IPS-NIHi7 (cell line): Measurements from ENCODE around the gene LIPM.

Experiments used
- DNase-seq: peaks from one replicate; pipeline ENCODE4 v3.0.0; 2012; ENCODE audit warnings: mixed read lengths; ENCODE audit errors: extremely low spot score

The LIPM gene

GRCh38 chr10:88840881-88841280 lies 38.4 kb downstream of the LIPM start:
- no peak for DNase-seq

GRCh38 chr10:88841316-88842111 lies 39.0 kb downstream of the LIPM start:
- DNase-seq, result no peak

GRCh38 chr10:88843171-88843570 lies 40.6 kb downstream of the LIPM start:
- no peak for DNase-seq

GRCh38 chr10:88848499-88848898 lies 46.0 kb downstream of the LIPM start:
- DNase-seq, result no peak

- no peak for DNase-seq
These were observed 46.7 kb downstream of the LIPM start for GRCh38 chr10:88849234-88849633.

GRCh38 chr10:88850712-88851111 lies 48.2 kb downstream of the LIPM start:
- DNase-seq, result no peak

- DNase-seq, result peak; percentile 45
These were observed 49.2 kb downstream of the LIPM start, which contains the start of gene ANKRD22 for GRCh38 chr10:88851706-88852105. Gene ANKRD22, minus strand, starts transcription at chr10:88851844. Its CDS starts 237 bp downstream, at chr10:88851607.

GRCh38 chr10:88852327-88852726 lies 49.8 kb downstream of the LIPM start:
- no peak for DNase-seq

GRCh38 chr10:88853155-88853881 lies 50.8 kb downstream of the LIPM start:
- DNase-seq, result no peak

GRCh38 chr10:88854684-88855083 lies 52.2 kb downstream of the LIPM start:
- DNase-seq, result no peak

- no peak for DNase-seq
These were observed 55.3 kb downstream of the LIPM start for GRCh38 chr10:88857831-88858230.

- no peak for DNase-seq
These were observed 56.0 kb downstream of the LIPM start for GRCh38 chr10:88858491-88858890.

GRCh38 chr10:88861036-88861435 lies 58.5 kb downstream of the LIPM start:
- no peak for DNase-seq

- DNase-seq, result no peak
These were observed 62.8 kb downstream of the LIPM start for GRCh38 chr10:88865281-88865876.

GRCh38 chr10:88866454-88866853 lies 63.9 kb downstream of the LIPM start:
- no peak for DNase-seq

GRCh38 chr10:88870089-88870488 lies 67.6 kb downstream of the LIPM start:
- no peak for DNase-seq
